GM23338 (cell line): ENCODE data around the gene PTPRN2. TPM values are rescaled to one million over a fixed set of nuclear protein-coding genes. Genes with fewer than 3 reads are reported as not detected.

Experiments used
- ATAC-seq: fragments of 200-7000 bp; cut with Tn5 transposase; 3 replicates; pipeline ENCODE4 v1.9.1; 2020
- DNase-seq: peaks from one replicate; pipeline ENCODE4 v3.0.0-alpha.2; 2015; ENCODE audit warnings: low spot score
- H2AFZ ChIP-seq: fragments of 200-600 bp; sonication (generic); 2 replicates; pipeline ENCODE4 v1.8.0; 2016; ENCODE audit warnings: antibody characterized with exemption, mild to moderate bottlenecking, moderate library complexity
- H3F3A ChIP-seq: fragments of 200-600 bp; sonication (generic); replicated peaks from 2 replicates; pipeline ENCODE4 v1.8.0; 2017; ENCODE audit warnings: antibody characterized with exemption, mixed run types, low read depth
- H3K27ac ChIP-seq: fragments of 200-600 bp; sonication (generic); 2 replicates; pipeline ENCODE4 v1.6.1; 2016; ENCODE audit warnings: low read depth
- H3K27me3 ChIP-seq: fragments of 200-600 bp; sonication (generic); 2 replicates; pipeline ENCODE4 v1.8.0; 2016; ENCODE audit warnings: mild to moderate bottlenecking, mixed run types, moderate library complexity; ENCODE audit not compliant: insufficient read depth
- H3K36me3 ChIP-seq: fragments of 200-600 bp; sonication (generic); 2 replicates; pipeline ENCODE4 v1.8.0; 2016; ENCODE audit warnings: mild to moderate bottlenecking; ENCODE audit not compliant: insufficient read depth
- H3K4me1 ChIP-seq: fragments of 200-600 bp; sonication (generic); 2 replicates; pipeline ENCODE4 v1.8.0; 2016; ENCODE audit warnings: mild to moderate bottlenecking, moderate library complexity; ENCODE audit not compliant: insufficient read depth
- H3K4me2 ChIP-seq: fragments of 200-600 bp; sonication (generic); 2 replicates; pipeline ENCODE4 v1.7.1; 2017; ENCODE audit warnings: mixed run types
- H3K4me3 ChIP-seq: fragments of 200-600 bp; sonication (generic); 2 replicates; pipeline ENCODE4 v1.6.1; 2016; ENCODE audit warnings: mixed run types
- H3K79me2 ChIP-seq: fragments of 200-600 bp; sonication (generic); replicated peaks from 2 replicates; pipeline ENCODE4 v1.8.0; 2017; ENCODE audit warnings: mild to moderate bottlenecking; ENCODE audit not compliant: insufficient read depth
- H3K9me2 ChIP-seq: fragments of 200-600 bp; sonication (generic); 2 replicates; pipeline ENCODE4 v1.8.0; 2017; ENCODE audit not compliant: insufficient read depth
- H4K20me1 ChIP-seq: fragments of 200-600 bp; sonication (generic); replicated peaks from 2 replicates; pipeline ENCODE4 v1.8.0; 2017; ENCODE audit warnings: mild to moderate bottlenecking; ENCODE audit not compliant: insufficient read depth
- H3K27ac Mint-ChIP-seq: 2 replicates; pipeline ENCODE4 v1.8.0; 2020; ENCODE audit warnings: inconsistent platforms, mild to moderate bottlenecking, moderate library complexity, mixed read lengths
- H3K27me3 Mint-ChIP-seq: 3 replicates; pipeline ENCODE4 v1.8.0; 2022; ENCODE audit warnings: low read depth, mild to moderate bottlenecking, moderate library complexity, mixed read lengths, inconsistent platforms; ENCODE audit not compliant: insufficient read depth, poor library complexity
- H3K36me3 Mint-ChIP-seq: 3 replicates; pipeline ENCODE4 v1.8.0; 2021; ENCODE audit warnings: low read depth, mild to moderate bottlenecking, inconsistent platforms, moderate library complexity, mixed read lengths
- H3K4me1 Mint-ChIP-seq: 3 replicates; pipeline ENCODE4 v1.8.0; 2020; ENCODE audit warnings: mild to moderate bottlenecking, inconsistent platforms, mixed read lengths
- H3K4me3 Mint-ChIP-seq: 3 replicates; pipeline ENCODE4 v1.8.0; 2021; ENCODE audit warnings: moderate library complexity, mild to moderate bottlenecking, inconsistent platforms, mixed read lengths
- H3K9me3 Mint-ChIP-seq: 3 replicates; pipeline ENCODE4 v1.8.0; 2020; ENCODE audit warnings: moderate library complexity, mild to moderate bottlenecking, inconsistent platforms, mixed read lengths
- CREB1 ChIP-seq: fragments of 250-450 bp; sonication (Bioruptor Pico); IDR thresholded peaks from 2 replicates; pipeline ENCODE4 v1.5.0; 2020; ENCODE audit warnings: low read depth, mild to moderate bottlenecking, moderate library complexity
- EZH2 ChIP-seq: fragments of 200-600 bp; sonication (generic); IDR thresholded peaks from one replicate; pipeline ENCODE4 v1.8.0; 2017; ENCODE audit warnings: antibody characterized with exemption, mild to moderate bottlenecking, low read depth; ENCODE audit not compliant: unreplicated experiment
- EZH2phosphoT487 ChIP-seq: fragments of 200-600 bp; sonication (generic); IDR thresholded peaks from one replicate; pipeline ENCODE4 v1.8.1; 2018; ENCODE audit warnings: antibody characterized with exemption; ENCODE audit not compliant: unreplicated experiment
- JUNB ChIP-seq: IDR thresholded peaks from one replicate; pipeline ENCODE4 v1.6.1; 2016; ENCODE audit warnings: antibody characterized with exemption; ENCODE audit not compliant: unreplicated experiment
- NANOG ChIP-seq: IDR thresholded peaks from 2 replicates; pipeline ENCODE4 v1.6.1; 2016; ENCODE audit warnings: antibody characterized with exemption, borderline replicate concordance
- POLR2AphosphoS5 ChIP-seq: IDR thresholded peaks from 2 replicates; pipeline ENCODE4 v1.6.1; 2016; ENCODE audit warnings: antibody characterized with exemption, low read depth
- STAT1 ChIP-seq: IDR thresholded peaks from one replicate; pipeline ENCODE4 v1.6.1; 2016; ENCODE audit warnings: antibody characterized with exemption; ENCODE audit not compliant: unreplicated experiment
- ZNF114 ChIP-seq: fragments of 250-450 bp; sonication (Bioruptor Pico); IDR thresholded peaks from 2 replicates; pipeline ENCODE4 v1.5.0; 2020; ENCODE audit warnings: mild to moderate bottlenecking, moderate library complexity
- ZNF331 ChIP-seq: fragments of 250-450 bp; sonication (Bioruptor Pico); IDR thresholded peaks from 2 replicates; pipeline ENCODE4 v1.5.0; 2020; ENCODE audit warnings: low read depth, mild to moderate bottlenecking, moderate library complexity
- polyA plus RNA-seq: library from polyadenylated mRNA; unstranded; fragments of >200 nt; fragmentation: Nextera tagmentation; extraction: Ambion mirVana; gene quantifications from 2 replicates; pipeline ENCODE4 v1.2.1, GENCODE V29; 2016
- total RNA-seq: library from RNA; depleted of rRNA; stranded (reverse); fragments of >200 nt; shearing (Covaris generic); gene quantifications from 2 replicates; pipeline ENCODE4 v1.2.3, GENCODE V29; 2014
- TF ChIP-seq, protein P1 (sequence below): IDR thresholded peaks from 2 replicates; pipeline ENCODE4 v1.6.1; 2016; ENCODE audit warnings: antibody characterized with exemption
- TF ChIP-seq, protein P2 (sequence below): fragments of 250-450 bp; sonication (Bioruptor Pico); IDR thresholded peaks from 2 replicates; pipeline ENCODE4 v1.5.0; 2020; ENCODE audit warnings: mild to moderate bottlenecking, moderate library complexity
- TF ChIP-seq, protein P3 (sequence below): IDR thresholded peaks from one replicate; pipeline ENCODE4 v1.6.1; 2018; ENCODE audit warnings: antibody characterized with exemption; ENCODE audit not compliant: unreplicated experiment
- TF ChIP-seq, protein P4 (sequence below), 2 experiments: fragments of 200-600 bp in 1 of 2; sonication (generic) in 1 of 2; conservative IDR thresholded peaks; 2 replicates each; pipeline versions ENCODE4 v1.5.1 to v1.6.1; 2016 to 2017; ENCODE audit warnings: antibody characterized with exemption in 2 of 2, low read depth in 2 of 2, mild to moderate bottlenecking in 2 of 2, moderate library complexity in 1 of 2

PTPRN2 gene
- total and polyA plus RNA-seq, 2 experiments from 2014 or later = 0.87 to 4.0 TPM

DNA sequence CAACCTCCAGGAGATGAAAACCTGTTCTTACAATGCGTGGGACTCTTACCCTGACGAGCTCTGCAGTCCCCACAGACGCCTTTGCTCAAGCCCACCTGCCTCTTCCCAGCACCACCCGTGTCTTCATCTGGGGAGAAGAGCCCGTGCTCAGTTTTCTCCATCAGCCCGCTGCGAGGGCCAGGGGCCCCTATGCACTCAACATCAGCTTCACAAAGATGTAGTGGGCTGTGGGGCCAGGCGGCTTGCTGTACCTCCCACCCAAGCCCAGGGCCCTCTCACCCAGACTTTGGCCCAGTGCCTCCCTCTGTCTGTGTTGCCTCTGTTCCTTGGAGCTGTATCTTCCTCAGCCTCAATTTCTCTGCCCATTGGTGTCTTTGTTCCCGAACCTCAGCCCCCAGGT lies 814.3 kb downstream of the PTPRN2 start:
- H3K9me2 ChIP-seq = no peaks in the 10 kb centered on the region
- peaks cover 11% of the 10 kb centered on the region for H3K27me3 Mint-ChIP-seq
- no peaks in the 10 kb centered on the region; the same call in 2 of the 3 replicates for H3K4me1 Mint-ChIP-seq

More for the DNA sequence above, 814.3 kb downstream of the PTPRN2 start:
- no peaks in the 10 kb centered on the region for H3K36me3 ChIP-seq
- H3K27ac Mint-ChIP-seq = no peak overlapping the region
- DNase-seq (no peak), ATAC-seq (no peak)
- no peak overlapping the region for H3K4me3 Mint-ChIP-seq
- no peak overlapping the region for H3K27ac ChIP-seq
- no peaks in the 10 kb centered on the region for H3K79me2 ChIP-seq
- no peak overlapping the region for H2AFZ ChIP-seq
- no peak overlapping the region for H3K4me2 ChIP-seq
- no peak overlapping the region for H3K4me3 ChIP-seq
- no peaks in the 10 kb centered on the region for H4K20me1 ChIP-seq
- H3K36me3 Mint-ChIP-seq = peaks cover 56% of the 10 kb centered on the region
- H3F3A ChIP-seq = no peaks in the 10 kb centered on the region
- H3K4me1 ChIP-seq = no peaks in the 10 kb centered on the region
- H3K9me3 Mint-ChIP-seq = peaks cover 90% of the 10 kb centered on the region
- TF ChIP-seq, protein P1, sequence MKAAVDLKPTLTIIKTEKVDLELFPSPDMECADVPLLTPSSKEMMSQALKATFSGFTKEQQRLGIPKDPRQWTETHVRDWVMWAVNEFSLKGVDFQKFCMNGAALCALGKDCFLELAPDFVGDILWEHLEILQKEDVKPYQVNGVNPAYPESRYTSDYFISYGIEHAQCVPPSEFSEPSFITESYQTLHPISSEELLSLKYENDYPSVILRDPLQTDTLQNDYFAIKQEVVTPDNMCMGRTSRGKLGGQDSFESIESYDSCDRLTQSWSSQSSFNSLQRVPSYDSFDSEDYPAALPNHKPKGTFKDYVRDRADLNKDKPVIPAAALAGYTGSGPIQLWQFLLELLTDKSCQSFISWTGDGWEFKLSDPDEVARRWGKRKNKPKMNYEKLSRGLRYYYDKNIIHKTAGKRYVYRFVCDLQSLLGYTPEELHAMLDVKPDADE = no peak
- TF ChIP-seq ZNF114 (CRISPR knock-in tag) (no peak), ZNF331 (CRISPR knock-in tag) (no peak), EZH2 (no peak), JUNB (no peak), NANOG (no peak), CREB1 (CRISPR knock-in tag) (no peak), STAT1 (no peak), POLR2AphosphoS5 (no peak), EZH2phosphoT487 (no peak)
- TF ChIP-seq, protein P2, sequence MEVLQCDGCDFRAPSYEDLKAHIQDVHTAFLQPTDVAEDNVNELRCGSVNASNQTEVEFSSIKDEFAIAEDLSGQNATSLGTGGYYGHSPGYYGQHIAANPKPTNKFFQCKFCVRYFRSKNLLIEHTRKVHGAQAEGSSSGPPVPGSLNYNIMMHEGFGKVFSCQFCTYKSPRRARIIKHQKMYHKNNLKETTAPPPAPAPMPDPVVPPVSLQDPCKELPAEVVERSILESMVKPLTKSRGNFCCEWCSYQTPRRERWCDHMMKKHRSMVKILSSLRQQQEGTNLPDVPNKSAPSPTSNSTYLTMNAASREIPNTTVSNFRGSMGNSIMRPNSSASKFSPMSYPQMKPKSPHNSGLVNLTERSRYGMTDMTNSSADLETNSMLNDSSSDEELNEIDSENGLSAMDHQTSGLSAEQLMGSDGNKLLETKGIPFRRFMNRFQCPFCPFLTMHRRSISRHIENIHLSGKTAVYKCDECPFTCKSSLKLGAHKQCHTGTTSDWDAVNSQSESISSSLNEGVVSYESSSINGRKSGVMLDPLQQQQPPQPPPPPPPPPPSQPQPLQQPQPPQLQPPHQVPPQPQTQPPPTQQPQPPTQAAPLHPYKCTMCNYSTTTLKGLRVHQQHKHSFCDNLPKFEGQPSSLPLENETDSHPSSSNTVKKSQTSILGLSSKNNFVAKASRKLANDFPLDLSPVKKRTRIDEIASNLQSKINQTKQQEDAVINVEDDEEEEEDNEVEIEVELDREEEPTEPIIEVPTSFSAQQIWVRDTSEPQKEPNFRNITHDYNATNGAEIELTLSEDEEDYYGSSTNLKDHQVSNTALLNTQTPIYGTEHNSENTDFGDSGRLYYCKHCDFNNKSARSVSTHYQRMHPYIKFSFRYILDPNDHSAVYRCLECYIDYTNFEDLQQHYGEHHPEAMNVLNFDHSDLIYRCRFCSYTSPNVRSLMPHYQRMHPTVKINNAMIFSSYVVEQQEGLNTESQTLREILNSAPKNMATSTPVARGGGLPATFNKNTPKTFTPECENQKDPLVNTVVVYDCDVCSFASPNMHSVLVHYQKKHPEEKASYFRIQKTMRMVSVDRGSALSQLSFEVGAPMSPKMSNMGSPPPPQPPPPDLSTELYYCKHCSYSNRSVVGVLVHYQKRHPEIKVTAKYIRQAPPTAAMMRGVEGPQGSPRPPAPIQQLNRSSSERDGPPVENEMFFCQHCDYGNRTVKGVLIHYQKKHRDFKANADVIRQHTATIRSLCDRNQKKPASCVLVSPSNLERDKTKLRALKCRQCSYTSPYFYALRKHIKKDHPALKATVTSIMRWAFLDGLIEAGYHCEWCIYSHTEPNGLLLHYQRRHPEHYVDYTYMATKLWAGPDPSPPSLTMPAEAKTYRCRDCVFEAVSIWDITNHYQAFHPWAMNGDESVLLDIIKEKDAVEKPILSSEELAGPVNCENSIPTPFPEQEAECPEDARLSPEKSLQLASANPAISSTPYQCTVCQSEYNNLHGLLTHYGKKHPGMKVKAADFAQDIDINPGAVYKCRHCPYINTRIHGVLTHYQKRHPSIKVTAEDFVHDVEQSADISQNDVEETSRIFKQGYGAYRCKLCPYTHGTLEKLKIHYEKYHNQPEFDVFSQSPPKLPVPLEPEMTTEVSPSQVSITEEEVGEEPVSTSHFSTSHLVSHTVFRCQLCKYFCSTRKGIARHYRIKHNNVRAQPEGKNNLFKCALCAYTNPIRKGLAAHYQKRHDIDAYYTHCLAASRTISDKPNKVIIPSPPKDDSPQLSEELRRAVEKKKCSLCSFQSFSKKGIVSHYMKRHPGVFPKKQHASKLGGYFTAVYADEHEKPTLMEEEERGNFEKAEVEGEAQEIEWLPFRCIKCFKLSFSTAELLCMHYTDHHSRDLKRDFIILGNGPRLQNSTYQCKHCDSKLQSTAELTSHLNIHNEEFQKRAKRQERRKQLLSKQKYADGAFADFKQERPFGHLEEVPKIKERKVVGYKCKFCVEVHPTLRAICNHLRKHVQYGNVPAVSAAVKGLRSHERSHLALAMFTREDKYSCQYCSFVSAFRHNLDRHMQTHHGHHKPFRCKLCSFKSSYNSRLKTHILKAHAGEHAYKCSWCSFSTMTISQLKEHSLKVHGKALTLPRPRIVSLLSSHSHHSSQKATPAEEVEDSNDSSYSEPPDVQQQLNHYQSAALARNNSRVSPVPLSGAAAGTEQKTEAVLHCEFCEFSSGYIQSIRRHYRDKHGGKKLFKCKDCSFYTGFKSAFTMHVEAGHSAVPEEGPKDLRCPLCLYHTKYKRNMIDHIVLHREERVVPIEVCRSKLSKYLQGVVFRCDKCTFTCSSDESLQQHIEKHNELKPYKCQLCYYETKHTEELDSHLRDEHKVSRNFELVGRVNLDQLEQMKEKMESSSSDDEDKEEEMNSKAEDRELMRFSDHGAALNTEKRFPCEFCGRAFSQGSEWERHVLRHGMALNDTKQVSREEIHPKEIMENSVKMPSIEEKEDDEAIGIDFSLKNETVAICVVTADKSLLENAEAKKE (CRISPR knock-in tag) = no peak
- TF ChIP-seq, protein P3, sequence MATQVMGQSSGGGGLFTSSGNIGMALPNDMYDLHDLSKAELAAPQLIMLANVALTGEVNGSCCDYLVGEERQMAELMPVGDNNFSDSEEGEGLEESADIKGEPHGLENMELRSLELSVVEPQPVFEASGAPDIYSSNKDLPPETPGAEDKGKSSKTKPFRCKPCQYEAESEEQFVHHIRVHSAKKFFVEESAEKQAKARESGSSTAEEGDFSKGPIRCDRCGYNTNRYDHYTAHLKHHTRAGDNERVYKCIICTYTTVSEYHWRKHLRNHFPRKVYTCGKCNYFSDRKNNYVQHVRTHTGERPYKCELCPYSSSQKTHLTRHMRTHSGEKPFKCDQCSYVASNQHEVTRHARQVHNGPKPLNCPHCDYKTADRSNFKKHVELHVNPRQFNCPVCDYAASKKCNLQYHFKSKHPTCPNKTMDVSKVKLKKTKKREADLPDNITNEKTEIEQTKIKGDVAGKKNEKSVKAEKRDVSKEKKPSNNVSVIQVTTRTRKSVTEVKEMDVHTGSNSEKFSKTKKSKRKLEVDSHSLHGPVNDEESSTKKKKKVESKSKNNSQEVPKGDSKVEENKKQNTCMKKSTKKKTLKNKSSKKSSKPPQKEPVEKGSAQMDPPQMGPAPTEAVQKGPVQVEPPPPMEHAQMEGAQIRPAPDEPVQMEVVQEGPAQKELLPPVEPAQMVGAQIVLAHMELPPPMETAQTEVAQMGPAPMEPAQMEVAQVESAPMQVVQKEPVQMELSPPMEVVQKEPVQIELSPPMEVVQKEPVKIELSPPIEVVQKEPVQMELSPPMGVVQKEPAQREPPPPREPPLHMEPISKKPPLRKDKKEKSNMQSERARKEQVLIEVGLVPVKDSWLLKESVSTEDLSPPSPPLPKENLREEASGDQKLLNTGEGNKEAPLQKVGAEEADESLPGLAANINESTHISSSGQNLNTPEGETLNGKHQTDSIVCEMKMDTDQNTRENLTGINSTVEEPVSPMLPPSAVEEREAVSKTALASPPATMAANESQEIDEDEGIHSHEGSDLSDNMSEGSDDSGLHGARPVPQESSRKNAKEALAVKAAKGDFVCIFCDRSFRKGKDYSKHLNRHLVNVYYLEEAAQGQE = no peak
- TF ChIP-seq, protein P4, sequence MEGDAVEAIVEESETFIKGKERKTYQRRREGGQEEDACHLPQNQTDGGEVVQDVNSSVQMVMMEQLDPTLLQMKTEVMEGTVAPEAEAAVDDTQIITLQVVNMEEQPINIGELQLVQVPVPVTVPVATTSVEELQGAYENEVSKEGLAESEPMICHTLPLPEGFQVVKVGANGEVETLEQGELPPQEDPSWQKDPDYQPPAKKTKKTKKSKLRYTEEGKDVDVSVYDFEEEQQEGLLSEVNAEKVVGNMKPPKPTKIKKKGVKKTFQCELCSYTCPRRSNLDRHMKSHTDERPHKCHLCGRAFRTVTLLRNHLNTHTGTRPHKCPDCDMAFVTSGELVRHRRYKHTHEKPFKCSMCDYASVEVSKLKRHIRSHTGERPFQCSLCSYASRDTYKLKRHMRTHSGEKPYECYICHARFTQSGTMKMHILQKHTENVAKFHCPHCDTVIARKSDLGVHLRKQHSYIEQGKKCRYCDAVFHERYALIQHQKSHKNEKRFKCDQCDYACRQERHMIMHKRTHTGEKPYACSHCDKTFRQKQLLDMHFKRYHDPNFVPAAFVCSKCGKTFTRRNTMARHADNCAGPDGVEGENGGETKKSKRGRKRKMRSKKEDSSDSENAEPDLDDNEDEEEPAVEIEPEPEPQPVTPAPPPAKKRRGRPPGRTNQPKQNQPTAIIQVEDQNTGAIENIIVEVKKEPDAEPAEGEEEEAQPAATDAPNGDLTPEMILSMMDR (conservative IDR thresholded peaks at IDR 0.05; ENCODE audit: low read depth in 2 of 2) = no peak
- H3K27me3 ChIP-seq = no peaks in the 10 kb centered on the region
